GM21717 (cell line): ENCODE measurements around the gene STOX1.
"Not testable (repeated sequence)": the region's sequence is repeated elsewhere in the genome, so short reads cannot be mapped to it uniquely, and the experiment has no call there.

ENCODE experiments used
- ATAC-seq: cut with Tn5 transposase; IDR thresholded peaks from one replicate; pipeline ENCODE4 v1.9.1; 2021; ENCODE audit warnings: mild to moderate bottlenecking, moderate library complexity; ENCODE audit not compliant: unreplicated experiment

Gene STOX1

DNA sequence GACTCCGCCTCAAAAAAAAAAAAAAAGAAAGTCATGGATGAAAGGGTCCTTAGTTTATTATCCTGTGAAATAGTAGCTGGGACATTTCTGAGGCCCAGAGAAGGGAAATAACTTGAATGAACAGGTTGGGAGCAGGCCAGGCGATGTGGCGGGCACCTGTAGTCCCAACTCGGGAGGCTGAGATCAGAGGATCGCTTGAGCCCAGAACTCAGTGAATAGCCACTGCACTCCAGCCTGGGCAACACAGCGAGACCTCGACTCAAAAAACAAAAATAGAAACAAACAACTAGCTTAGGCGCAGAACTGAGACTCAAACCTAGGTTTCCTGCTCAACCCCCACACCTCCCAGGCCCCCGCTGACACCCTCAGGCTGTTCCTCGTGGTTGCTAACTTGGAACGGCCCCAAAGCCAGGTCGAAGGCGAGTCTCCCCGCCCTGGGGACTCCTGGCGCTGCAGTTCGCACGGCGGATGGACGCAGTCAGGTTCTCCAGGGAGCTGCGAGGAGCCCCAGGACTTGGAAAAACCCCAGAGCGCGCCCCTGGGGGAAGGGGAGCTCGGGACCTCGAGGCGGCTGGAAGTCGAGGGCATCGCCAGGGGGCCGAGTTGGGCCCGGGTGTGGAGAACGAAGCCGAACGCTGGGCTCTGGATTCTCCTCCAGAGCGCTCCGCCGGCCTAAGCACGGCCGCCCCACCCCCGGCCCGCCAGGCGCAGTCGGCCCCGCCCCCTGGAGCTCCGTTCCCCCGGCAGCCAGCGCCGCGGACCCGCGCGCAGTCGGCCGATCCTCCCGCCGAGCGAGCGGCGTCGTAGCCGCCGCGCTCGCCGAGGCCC lies at the start of gene STOX1:
Gene STOX1 (plus strand): TSS at position 768 of the 828 bp plus-strand sequence. CDS start 93 bp downstream, outside the sequence.
- peak; percentile 57 for ATAC-seq

DNA sequence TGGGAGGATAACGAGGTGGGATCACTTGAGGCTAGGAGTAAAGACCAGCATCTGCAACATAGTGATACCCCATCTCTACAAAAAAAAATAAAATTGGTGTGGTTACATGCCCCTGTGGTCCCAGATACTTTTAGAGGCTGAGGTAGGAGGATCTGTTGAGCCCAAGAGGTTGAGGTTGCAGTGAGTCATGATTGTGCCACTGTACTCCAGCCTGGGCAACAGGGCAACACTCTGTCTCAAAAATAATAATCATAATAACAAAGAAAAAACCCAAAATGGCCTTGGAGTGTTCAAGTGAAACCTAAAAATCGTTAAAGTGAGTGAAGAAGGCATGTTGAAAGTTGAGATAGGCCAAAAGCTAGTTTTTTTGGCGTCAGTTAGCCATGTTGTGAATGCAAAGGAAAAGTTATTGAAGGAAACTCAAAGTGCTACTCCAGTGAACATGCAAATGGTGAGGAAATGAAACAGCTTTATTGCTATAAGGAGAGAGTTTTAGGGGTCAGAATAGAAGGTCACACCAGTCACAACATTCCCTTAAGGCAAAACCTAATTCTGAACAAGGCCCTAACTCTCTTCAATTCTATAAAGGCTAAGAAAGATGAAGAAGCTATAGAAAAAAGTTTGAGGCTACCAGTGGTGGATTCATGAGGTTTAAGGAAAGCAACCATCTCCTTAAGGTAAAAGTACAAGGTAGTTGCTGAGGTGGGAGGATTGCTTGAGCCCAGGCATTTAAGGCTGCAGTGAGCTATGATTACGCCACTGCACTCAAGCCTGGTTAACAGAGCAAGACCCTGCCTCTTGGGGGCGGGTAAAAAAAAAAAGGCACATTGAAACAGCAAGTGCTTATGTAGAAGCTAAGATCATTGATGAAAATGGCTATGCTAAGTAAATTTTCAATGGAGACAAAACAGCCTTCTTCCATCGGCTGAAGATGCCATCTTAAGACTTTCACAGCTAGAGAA lies 45.4 kb upstream of the STOX1 start:
- no peak for ATAC-seq

DNA sequence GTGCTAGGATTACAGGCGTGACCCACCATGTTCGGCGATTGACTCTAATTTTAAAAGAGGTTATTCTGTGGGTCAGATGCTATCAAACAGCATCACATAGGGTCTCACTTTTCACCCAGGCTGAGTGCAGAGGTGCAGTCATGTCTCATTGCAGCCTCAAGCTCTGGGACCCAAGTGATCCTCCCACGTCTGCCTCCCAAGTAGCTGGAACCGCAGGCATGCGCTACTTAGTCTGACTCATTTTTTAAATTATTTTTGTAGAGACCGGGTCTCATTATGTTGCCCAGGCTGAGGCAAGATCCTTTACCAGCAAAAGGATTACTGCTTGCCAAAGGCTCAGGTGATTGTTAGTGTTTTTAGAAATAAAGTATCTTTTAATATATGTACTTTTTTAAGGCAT lies 42.9 kb upstream of the STOX1 start:
- no peak for ATAC-seq

GRCh38 chr10:68787813-68788212 lies 39.5 kb upstream of the STOX1 start:
- no peak for ATAC-seq

GRCh38 chr10:68790476-68790875 lies 36.9 kb upstream of the STOX1 start:
- ATAC-seq = no peak

- no peak for ATAC-seq
These were observed 35.2 kb upstream of the STOX1 start for GRCh38 chr10:68792115-68792514.

DNA sequence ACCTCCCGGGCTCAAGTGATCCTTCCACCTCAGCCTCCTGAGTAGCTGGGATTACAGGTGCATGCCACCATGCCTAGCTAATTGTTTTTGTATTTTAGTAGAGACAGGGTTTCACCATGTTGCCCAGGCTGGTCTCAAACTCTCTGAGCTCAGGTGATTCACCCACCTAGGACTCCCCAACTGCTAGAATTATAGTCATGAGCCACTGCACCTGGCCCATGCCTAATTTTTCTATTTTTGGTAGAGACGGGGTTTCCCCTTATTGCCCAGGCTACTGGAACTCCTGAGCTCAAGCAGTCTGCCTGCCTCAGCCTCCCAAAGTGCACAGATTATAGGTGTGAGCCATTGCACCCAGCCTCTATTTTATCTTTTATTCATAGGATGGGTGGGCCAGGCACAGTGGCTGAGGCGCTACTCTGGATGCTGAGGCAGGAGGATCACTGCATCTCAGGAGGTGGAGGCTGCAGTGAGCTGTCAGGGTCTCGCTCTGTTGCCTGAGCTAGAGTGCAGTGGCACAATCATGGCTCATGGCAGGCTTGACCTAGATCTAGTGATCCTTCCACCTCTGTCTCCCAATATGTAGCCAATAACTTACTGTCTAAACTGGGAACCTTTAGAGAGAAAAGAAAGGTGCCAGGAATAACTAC lies 31.3 kb upstream of the STOX1 start:
- no peak for ATAC-seq

GRCh38 chr10:68796605-68797004 lies 30.7 kb upstream of the STOX1 start:
- ATAC-seq = no peak

- no peak for ATAC-seq
These were observed 27.1 kb upstream of the STOX1 start for GRCh38 chr10:68800211-68800610.

- ATAC-seq = no peak
These were observed 22.6 kb upstream of the STOX1 start for GRCh38 chr10:68804692-68805091.

GRCh38 chr10:68810830-68811229 lies 16.5 kb upstream of the STOX1 start:
- not testable (repeated sequence) for ATAC-seq

GRCh38 chr10:68811314-68812009 lies 15.9 kb upstream of the STOX1 start:
- ATAC-seq = no peak

DNA sequence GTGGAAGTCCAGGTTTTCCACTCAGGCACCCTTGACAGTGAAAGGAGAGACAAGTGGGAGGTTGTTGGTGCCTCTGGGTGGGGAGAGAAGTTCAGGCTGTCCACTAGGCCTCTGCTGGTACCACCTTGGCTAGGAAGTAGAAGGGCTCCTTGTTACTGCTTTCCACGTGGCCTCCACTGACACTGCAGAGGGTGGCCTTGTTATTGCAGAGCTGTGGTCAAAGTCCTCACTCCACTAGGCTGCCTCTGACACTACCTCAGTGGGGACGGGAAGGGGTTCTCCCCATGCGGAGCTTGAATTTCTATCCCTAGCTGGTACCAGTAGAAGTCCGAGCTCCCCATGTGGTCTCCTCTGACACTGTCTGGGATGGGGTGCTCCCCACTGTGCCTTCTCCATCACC lies 14.9 kb upstream of the STOX1 start:
- no peak for ATAC-seq

GRCh38 chr10:68813559-68813958 lies 13.8 kb upstream of the STOX1 start:
- no peak for ATAC-seq

DNA sequence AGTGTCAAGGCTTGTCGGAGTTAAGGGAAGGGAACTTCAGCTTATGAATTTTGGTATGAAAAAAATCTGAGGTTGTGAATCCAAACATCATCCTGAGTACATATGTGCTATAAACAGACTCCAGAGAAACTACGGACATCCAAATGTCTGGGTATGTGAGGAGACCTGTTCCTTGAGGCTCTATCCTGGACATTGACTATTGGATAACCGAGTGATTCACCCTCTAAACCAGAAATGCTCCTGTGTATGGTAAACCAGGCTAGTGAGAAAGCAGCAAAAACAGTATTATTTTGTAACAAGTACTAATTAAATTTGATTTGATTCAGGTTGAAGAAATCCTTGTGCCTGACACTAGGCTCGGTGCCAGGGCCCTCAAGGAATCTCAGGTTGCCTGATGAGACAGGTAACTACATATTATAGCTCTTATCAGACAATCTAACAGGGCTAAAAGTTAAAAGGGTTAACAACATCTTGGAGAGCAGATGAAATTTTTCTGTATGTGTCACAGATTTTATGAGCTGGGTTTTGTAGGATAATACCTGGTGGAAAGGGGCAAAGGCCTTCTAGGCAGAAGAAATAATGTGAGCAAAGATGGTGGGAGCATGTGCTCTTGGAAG lies 10.4 kb upstream of the STOX1 start:
- ATAC-seq = no peak

GRCh38 chr10:68820359-68820758 lies 7.0 kb upstream of the STOX1 start:
- ATAC-seq = not testable (repeated sequence)

GRCh38 chr10:68822626-68823025 lies 4.7 kb upstream of the STOX1 start:
- ATAC-seq = not testable (repeated sequence)

DNA sequence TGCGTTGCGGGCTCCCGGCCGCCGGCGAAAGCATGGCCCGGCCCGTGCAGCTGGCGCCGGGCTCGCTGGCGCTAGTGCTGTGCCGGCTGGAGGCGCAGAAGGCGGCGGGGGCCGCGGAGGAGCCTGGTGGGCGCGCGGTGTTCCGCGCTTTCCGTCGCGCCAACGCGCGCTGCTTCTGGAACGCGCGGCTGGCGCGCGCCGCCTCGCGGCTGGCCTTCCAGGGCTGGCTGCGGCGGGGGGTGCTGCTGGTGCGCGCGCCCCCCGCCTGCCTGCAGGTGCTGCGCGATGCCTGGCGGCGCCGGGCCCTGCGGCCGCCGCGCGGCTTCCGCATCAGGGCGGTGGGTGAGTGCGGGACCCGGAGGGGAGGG lies 245 bp downstream of the STOX1 start:
- ATAC-seq = peak; percentile 32

DNA sequence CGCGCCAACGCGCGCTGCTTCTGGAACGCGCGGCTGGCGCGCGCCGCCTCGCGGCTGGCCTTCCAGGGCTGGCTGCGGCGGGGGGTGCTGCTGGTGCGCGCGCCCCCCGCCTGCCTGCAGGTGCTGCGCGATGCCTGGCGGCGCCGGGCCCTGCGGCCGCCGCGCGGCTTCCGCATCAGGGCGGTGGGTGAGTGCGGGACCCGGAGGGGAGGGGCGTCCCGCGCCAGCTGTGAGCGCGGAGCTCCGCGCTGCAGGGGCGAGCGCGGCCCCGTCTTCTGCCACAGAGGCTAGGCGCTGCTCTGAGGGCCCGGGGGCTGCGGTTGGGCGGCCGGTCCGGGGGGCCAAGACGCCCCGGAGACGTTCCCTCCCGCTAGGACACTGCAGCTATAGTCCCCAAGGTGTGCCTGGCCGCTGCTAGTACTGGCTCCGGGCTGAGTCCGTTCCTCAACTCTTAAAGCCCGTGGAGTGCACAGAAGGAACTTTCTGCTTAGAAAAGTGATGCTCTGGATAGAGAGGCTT lies 811 bp downstream of the STOX1 start:
- ATAC-seq = peak; percentile 38

- no peak for ATAC-seq
These were observed 1.5 kb downstream of the STOX1 start for GRCh38 chr10:68828833-68829232.
